ENCODE measurements around the gene ATF4.

Gene ATF4

GRCh38 chr22:39558254-39558727 lies 37.9 kb downstream of the ATF4 start:
- DNase-seq (ENCODE audit: low spot score) = no peak
- POLR2A ChIA-PET (ENCODE audit: low non-redundant PET) = no interaction called here
- no peak for TF ChIP-seq CTCF (conservative IDR thresholded peaks at IDR 0.05; ENCODE audit: low read depth)
- no peak overlapping the region for H3K27ac ChIP-seq
- CTCF ChIA-PET = interaction anchor here (2.3 kb wide), 1 partner anchor 466 kb away, joined by 10 read pairs; no protein-coding TSS in a partner anchor

- TF ChIP-seq CTCF (conservative IDR thresholded peaks at IDR 0.05; ENCODE audit: low read depth) = no peak
- no peak for DNase-seq (ENCODE audit: low spot score)
- POLR2A ChIA-PET (ENCODE audit: low non-redundant PET) = no interaction called here
- H3K27ac ChIP-seq = no peak overlapping the region
- CTCF ChIA-PET = interaction anchor here (0.8 to 2.3 kb wide), 2 partner anchors 359 to 465 kb away, joined by 5 to 10 read pairs; no protein-coding TSS in a partner anchor
These were observed 38.6 kb downstream of the ATF4 start for GRCh38 chr22:39558950-39559349.

- ChIA-PET CTCF (interaction anchor here (0.6 to 2.3 kb wide), 5 partner anchors 9 to 465 kb away, joined by 3 to 10 read pairs (median 4); no protein-coding TSS in a partner anchor), POLR2A (ENCODE audit: low non-redundant PET) (no interaction called here)
- TF ChIP-seq CTCF (conservative IDR thresholded peaks at IDR 0.05; ENCODE audit: low read depth) = peak; percentile 27; the same call in 1 of the 2 replicates
- no peak for DNase-seq (ENCODE audit: low spot score)
- no peak overlapping the region for H3K27ac ChIP-seq
These were observed 39.2 kb downstream of the ATF4 start for GRCh38 chr22:39559456-39560105.

- no peak for TF ChIP-seq CTCF (conservative IDR thresholded peaks at IDR 0.05; ENCODE audit: low read depth)
- CTCF ChIA-PET = interaction anchor here (0.6 to 2.3 kb wide), 5 partner anchors 9 to 464 kb away, joined by 3 to 10 read pairs (median 4); no protein-coding TSS in a partner anchor
- DNase-seq (ENCODE audit: low spot score) = no peak
- H3K27ac ChIP-seq = no peak overlapping the region
- POLR2A ChIA-PET (ENCODE audit: low non-redundant PET) = no interaction called here
These were observed 39.8 kb downstream of the ATF4 start for GRCh38 chr22:39560127-39560526.

GRCh38 chr22:39562839-39563489 lies 42.6 kb downstream of the ATF4 start:
- POLR2A ChIA-PET (ENCODE audit: low non-redundant PET) = no interaction called here
- TF ChIP-seq CTCF (conservative IDR thresholded peaks at IDR 0.05; ENCODE audit: low read depth) = no peak
- H3K27ac ChIP-seq = no peak overlapping the region
- no peak for DNase-seq (ENCODE audit: low spot score)
- CTCF ChIA-PET = interaction anchor here (0.6 kb wide), 1 partner anchor 1329 kb away, joined by 3 read pairs; no protein-coding TSS in a partner anchor

- H3K27ac ChIP-seq = no peak overlapping the region
- ChIA-PET CTCF (no interaction called here), POLR2A (ENCODE audit: low non-redundant PET) (no interaction called here)
- TF ChIP-seq CTCF (conservative IDR thresholded peaks at IDR 0.05; ENCODE audit: low read depth) = no peak
- no peak for DNase-seq (ENCODE audit: low spot score)
These were observed 43.4 kb downstream of the ATF4 start for GRCh38 chr22:39563571-39564428.
